ENCODE data around the gene AMOTL1. TPM values are rescaled to one million over a fixed set of nuclear protein-coding genes. Genes with fewer than 3 reads are reported as not detected.

Gene AMOTL1
- polyA plus RNA-seq, 1 experiment: 43.7 TPM

- ChIA-PET CTCF (interaction anchor here (0.7 to 1.0 kb wide), 2 partner anchors 18 to 27 kb away, joined by 3 to 11 read pairs; no protein-coding TSS in a partner anchor), POLR2A (no interaction called here)
- TF ChIP-seq CTCF (IDR thresholded peaks at IDR 0.05; ENCODE audit: low read depth, low read length): no peak
- no peak overlapping the region for H3K4me3 ChIP-seq (ENCODE audit: low read depth, low read length)
- no peak for DNase-seq (ENCODE audit: low read depth, low spot score)
- no peaks in the 10 kb centered on the region for H3K27me3 ChIP-seq (ENCODE audit: control insufficient read depth, insufficient read depth, low read length)
- H3K9me3 ChIP-seq (ENCODE audit: control insufficient read depth, insufficient read depth, low read length): no peaks in the 10 kb centered on the region
- no peak overlapping the region for H3K27ac ChIP-seq (ENCODE audit: low read depth, low read length)
These were observed 8.6 kb upstream of the AMOTL1 start for GRCh38 chr11:94759522-94759921.

GRCh38 chr11:94760296-94760695, 7.9 kb upstream of the AMOTL1 start:
- Histone ChIP-seq H3K9me3 (ENCODE audit: control insufficient read depth, insufficient read depth, low read length) (no peaks in the 10 kb centered on the region), H3K4me3 (ENCODE audit: low read depth, low read length) (no peak overlapping the region), H3K27ac (ENCODE audit: low read depth, low read length) (no peak overlapping the region), H3K27me3 (ENCODE audit: control insufficient read depth, insufficient read depth, low read length) (no peaks in the 10 kb centered on the region)
- DNase-seq (ENCODE audit: low read depth, low spot score): no peak
- no peak for TF ChIP-seq CTCF (IDR thresholded peaks at IDR 0.05; ENCODE audit: low read depth, low read length)
- CTCF ChIA-PET: interaction anchor here (1.0 kb wide), 1 partner anchor 19 kb away, joined by 3 read pairs; no protein-coding TSS in a partner anchor
- POLR2A ChIA-PET: no interaction called here

- CTCF ChIA-PET: interaction anchor here (0.6 to 2.5 kb wide), 3 partner anchors 21 to 139 kb away, joined by 3 to 15 read pairs (median 9); no protein-coding TSS in a partner anchor
These were observed 5.9 kb upstream of the AMOTL1 start for GRCh38 chr11:94762208-94762607.

DNA sequence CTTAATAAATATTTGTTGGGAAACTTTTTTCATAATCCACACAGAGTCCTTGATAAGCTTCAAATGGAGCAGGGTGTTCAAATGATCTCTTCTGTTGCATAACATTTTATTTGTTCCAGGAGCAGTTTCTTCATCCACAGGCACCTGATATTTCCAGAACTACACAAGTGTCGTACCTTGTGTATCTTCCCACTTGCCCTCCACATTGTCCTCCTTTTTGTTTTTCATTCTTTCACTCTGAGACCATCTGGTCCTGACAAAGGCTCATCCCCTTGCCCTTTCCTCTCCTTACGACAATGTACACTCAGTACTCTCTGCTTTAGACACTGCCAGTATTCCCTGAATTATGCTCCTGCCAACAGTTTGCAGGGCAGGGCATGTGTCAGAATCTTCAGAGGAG, 5.2 kb upstream of the AMOTL1 start:
- DNase-seq (ENCODE audit: low read depth, low spot score): no peak
- ChIA-PET CTCF (interaction anchor here (2.4 to 2.5 kb wide), 2 partner anchors 22 to 140 kb away, joined by 9 to 15 read pairs; no protein-coding TSS in a partner anchor), POLR2A (no interaction called here)
- Histone ChIP-seq H3K9me3 (ENCODE audit: control insufficient read depth, insufficient read depth, low read length) (no peaks in the 10 kb centered on the region), H3K27me3 (ENCODE audit: control insufficient read depth, insufficient read depth, low read length) (no peaks in the 10 kb centered on the region), H3K27ac (ENCODE audit: low read depth, low read length) (no peak overlapping the region), H3K4me3 (ENCODE audit: low read depth, low read length) (no peak overlapping the region)
- no peak for TF ChIP-seq CTCF (IDR thresholded peaks at IDR 0.05; ENCODE audit: low read depth, low read length)

More at GRCh38 chr11:94762208-94762607, 5.9 kb upstream of the AMOTL1 start:
- H3K27me3 ChIP-seq (ENCODE audit: control insufficient read depth, insufficient read depth, low read length): no peaks in the 10 kb centered on the region
- H3K4me3 ChIP-seq (ENCODE audit: low read depth, low read length): no peak overlapping the region
- peak; percentile 40 for TF ChIP-seq CTCF (IDR thresholded peaks at IDR 0.05; ENCODE audit: low read depth, low read length)
- no peak overlapping the region for H3K27ac ChIP-seq (ENCODE audit: low read depth, low read length)
- H3K9me3 ChIP-seq (ENCODE audit: control insufficient read depth, insufficient read depth, low read length): no peaks in the 10 kb centered on the region
- POLR2A ChIA-PET: interaction anchor here (0.6 kb wide), 1 partner anchor 67 kb away, joined by 3 read pairs; no protein-coding TSS in a partner anchor
- DNase-seq (ENCODE audit: low read depth, low spot score): no peak

GRCh38 chr11:94766713-94767206, 1.4 kb upstream of the AMOTL1 start:
- Histone ChIP-seq H3K9me3 (ENCODE audit: control insufficient read depth, insufficient read depth, low read length) (peaks cover 4% of the 10 kb centered on the region; the same call in 1 of the 2 replicates), H3K27ac (ENCODE audit: low read depth, low read length) (no peak overlapping the region), H3K27me3 (ENCODE audit: control insufficient read depth, insufficient read depth, low read length) (no peaks in the 10 kb centered on the region), H3K4me3 (ENCODE audit: low read depth, low read length) (no peak overlapping the region)
- ChIA-PET CTCF (interaction anchor here (0.6 to 1.0 kb wide), 2 partner anchors 20 to 174 kb away, joined by 3 read pairs; no protein-coding TSS in a partner anchor), POLR2A (no interaction called here)
- DNase-seq (ENCODE audit: low read depth, low spot score): no peak
- no peak for TF ChIP-seq CTCF (IDR thresholded peaks at IDR 0.05; ENCODE audit: low read depth, low read length)

Measured in AG04450 (cell line).